ENCODE results near the gene MCCC1.
A peak's percentile ranks its signal among the peaks of the same experiment; 100 is the strongest.
"Not testable (repeated sequence)": the region's sequence is repeated elsewhere in the genome, so short reads cannot be mapped to it uniquely, and the experiment has no call there.

Gene MCCC1

DNA sequence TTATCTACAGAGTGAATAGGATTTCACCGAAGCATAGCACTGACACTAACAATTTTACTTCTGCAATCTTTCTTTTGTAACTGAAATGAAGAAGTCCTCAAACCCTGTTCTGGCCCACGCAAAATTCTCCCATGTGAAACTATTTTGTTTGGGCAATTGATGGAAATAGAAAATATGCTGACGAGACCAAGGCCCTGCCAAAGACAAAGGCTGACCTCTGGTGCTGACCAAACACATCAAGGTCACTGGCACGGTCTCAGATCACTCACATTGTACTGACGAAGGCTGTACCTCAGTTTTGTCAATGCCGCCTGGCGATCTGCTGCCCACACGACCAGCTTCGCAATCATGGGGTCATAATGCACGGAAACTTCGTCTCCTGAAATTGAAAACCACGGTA is 60.5 kb downstream of the MCCC1 start:
- DNase-seq, result no peak

DNA sequence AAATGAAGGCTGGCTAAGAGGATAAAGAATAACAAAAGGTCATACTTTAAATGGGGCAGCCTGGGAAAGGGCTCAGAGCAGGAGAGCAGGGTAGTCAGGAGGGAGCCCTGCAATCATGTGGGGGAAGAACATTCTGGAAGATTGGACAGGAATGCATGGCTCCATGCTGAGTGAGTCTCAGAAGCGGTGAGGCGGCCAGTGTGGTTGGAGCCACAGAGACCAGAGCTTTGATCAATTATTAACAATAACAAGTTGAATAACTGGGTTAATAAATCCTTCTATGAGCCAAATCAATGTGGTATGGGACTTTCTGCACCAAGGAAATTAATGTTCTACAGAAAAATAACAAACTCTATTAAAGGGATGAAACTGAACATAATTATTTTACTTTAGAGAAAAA is 61.1 kb downstream of the MCCC1 start:
- DNase-seq, result no peak

DNA sequence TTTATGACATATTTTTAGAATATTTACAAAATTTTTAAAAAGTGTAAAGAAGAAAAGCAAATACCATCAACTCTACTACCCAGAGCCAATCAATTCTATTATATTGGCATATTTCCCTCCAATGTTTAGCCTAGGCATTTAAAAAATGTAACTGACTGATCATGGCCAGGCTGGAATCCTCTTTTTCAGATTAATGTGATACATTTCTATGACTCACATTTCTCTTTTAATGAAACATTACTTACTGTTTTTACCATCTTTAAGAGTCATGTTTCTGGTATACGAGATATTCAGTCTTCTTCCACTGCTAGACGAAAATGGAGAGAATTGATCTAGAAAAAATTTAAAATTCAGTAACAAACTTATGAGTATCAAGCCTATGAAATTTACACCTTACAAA is 65.5 kb downstream of the MCCC1 start:
- no peak for DNase-seq

- DNase-seq, result no peak
Observed at GRCh38 chr3:183032880-183033555, 66.3 kb downstream of the MCCC1 start.

DNA sequence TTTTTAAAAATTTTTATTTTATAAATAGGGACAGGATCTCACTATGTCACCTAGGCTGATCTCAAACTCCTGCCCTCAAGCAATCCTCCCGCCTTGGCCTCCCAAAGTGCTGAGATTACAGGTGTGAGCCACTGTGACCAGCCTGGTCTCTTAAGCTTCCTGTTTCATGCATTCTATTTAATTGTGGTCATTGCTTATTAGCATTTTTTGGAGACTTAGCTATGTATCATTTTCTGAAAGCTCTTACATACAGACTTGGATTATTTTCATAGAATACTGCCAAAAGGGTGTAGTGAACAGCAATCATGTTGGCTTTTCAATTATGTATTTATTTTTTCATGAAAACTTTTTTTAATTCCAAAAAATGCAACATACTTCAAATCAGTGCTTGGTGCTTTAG is 67.5 kb downstream of the MCCC1 start:
- no peak for DNase-seq

- DNase-seq, result no peak
Observed at GRCh38 chr3:183028416-183028815, 70.9 kb downstream of the MCCC1 start.

DNA sequence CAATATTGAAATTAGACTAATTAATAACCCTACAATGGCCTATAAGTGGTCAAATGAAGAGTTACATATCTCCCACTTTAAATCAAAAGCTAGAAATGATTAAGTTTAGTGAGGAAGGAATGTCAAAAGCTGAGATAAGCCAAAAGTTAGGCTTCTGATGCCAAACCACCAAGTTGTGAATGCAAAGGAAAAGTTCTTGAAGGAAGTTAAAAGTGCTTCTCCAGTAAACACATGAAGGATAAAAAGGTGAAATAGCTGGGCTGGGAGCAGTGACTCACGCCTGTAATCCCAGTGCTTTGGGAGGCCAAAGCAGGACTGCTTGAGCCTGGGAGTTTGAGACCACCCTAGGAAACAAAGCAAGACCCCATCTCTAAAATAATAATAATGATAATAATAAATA is 72.0 kb downstream of the MCCC1 start:
- DNase-seq, result no peak

DNA sequence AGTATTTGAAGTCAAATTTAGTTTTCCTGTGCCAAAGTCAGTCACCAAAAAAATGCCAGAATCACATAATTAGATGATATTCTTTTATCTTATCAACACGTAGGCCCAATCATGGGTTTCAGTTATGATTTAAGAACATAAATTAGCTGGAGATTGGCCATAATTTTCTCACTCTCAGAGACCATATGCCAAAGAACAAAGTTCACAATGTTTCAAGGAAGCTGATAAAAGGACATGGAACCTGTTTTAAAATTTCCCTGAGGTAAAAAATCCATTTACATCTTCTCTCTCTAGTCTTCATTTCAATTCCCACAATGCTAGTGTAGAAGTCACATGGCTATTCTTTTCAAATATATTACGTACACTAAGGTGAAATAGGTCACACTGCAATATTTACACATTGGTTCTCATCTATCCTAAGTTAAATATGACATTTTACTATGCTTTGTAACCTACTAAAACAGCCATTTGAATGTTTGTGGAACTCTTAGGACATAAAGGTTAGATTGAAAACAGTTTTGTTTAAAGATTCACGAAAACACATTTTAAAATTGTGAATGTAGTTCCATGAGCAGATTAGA is 76.3 kb downstream of the MCCC1 start:
- DNase-seq, result no peak

DNA sequence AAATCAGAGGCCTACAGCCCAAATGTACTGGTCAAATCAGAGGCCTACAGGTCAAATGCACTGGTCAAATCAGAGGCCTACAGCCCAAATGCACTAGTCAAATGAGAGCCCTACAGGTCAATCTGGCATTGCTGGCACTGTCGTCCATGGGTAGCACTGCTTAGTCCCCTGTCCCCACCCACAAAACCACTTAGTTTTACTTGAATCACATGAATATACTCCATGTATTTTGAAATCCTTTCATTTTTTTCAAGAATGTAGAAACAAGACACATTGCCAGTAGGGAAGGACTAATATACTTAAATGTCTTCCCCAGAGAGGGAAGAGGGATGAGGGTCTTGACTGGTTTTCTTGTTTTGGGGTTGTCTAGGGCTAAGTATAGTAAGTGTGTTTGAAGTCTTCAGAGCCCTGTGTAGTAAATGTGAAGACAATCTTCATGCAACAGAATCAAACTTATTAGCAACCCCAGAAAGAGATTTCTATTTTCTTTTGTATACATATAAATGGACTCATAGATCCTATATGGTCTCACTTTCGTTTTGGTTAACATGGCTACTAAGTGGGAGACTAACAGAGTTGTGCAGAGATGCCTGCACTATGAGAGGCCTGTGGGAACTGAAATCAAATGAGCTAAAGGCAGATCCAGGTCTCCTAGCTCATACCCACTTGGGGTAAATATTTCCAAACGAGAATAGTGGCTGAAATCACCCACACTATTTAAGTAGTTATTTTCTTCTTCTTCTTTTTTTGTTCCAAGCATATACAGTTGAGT is 80.7 kb downstream of the MCCC1 start:
- DNase-seq, result no peak

- no peak for DNase-seq
Observed at GRCh38 chr3:183015185-183015584, 84.1 kb downstream of the MCCC1 start.

DNA sequence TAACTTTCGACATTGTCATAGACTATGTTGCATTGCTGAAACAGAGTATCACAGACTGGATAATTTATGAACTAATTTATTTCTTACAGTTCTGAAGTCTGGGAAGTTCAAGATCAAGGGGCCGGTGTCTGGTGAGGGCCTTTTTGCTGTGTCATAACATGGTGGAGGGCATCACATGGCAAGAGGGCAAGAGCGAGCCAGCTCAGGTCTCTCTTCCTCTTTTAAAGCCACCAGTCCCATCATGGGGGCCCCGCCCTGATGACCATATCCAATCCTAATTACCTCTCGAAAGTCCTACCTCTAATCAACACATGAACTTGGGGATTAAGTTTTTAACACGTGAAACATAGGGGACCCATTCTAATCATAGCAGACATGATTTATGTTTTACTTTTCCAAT is 85.4 kb downstream of the MCCC1 start:
- no peak for DNase-seq

DNA sequence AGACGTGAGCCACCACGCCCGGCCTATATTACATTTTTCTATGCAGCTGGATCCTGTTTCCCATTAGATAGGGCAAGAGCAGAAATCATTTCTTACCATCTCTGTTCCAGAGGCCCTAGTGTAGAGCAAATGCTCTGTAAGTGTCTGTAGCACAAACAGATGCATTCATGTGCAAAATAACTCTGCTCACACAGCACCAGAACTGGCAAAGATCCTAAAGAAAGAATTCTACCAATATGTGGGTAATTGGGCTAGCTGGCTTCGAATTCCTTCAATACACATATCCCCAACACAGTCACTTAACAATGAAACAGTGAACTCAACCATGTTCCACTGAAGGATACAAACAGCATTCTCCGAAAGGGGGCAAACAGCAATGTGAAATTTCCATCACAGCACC is 86.2 kb downstream of the MCCC1 start:
- no peak for DNase-seq

DNA sequence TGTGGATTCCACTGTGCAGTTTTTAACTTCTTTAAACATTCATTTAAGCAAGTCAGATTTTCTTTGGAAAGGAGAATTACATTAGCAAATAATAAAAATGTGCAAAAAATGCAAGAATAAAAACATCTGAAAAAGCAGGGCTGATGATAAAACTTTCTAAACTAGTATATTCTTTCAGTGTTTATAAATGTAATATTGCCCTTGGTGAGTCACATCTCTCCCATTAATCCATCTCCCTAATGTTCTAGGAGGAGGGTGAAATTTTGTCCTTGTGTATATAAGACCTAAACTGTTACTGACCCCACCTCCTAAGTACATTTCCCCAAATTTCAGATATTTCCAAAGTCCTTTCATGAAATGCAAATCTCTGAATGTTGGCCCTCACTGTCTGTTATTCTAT is 90.5 kb downstream of the MCCC1 start:
- DNase-seq, result no peak

DNA sequence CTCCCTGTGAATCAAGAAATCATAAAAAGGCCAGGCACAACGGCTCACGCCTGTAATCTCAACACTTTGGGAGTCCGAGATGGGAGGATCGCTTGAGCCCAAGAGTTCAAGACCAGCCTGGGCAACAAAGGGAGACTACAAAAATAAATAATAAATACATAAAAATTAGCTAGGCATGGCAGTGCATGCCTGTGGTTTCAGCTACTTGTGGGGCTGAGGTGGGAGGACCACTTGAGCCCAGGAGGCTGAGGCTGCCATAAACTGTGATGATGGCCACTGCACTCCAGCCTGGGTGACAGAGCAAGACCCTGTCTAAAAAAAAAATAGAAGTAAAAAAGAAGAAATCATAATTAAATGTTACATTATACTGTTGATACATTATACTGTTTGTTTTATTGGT is 91.0 kb downstream of the MCCC1 start:
- DNase-seq, result no peak

- no peak for DNase-seq
Observed at GRCh38 chr3:183006396-183007002, 92.8 kb downstream of the MCCC1 start.

DNA sequence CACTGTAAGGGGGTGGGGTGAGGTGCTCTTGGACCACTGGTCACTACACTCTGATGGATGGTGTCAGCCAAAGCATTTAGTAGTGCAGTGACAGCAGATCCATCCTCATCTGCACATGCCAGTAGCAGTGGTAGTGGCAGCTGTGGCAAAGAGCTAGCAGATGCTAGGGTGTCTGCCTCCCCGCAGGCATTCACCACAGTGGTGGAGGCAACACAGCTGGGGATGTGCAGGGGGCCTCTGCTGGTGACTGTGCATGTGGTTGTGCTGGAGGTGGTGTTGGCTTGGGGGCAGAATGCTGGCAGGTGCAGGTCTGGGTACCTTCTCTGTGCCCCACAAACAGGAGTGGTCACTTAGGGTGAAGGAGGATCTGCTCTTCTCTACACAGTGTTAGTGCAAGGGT is 99.5 kb downstream of the MCCC1 start:
- DNase-seq, result no peak

DNA sequence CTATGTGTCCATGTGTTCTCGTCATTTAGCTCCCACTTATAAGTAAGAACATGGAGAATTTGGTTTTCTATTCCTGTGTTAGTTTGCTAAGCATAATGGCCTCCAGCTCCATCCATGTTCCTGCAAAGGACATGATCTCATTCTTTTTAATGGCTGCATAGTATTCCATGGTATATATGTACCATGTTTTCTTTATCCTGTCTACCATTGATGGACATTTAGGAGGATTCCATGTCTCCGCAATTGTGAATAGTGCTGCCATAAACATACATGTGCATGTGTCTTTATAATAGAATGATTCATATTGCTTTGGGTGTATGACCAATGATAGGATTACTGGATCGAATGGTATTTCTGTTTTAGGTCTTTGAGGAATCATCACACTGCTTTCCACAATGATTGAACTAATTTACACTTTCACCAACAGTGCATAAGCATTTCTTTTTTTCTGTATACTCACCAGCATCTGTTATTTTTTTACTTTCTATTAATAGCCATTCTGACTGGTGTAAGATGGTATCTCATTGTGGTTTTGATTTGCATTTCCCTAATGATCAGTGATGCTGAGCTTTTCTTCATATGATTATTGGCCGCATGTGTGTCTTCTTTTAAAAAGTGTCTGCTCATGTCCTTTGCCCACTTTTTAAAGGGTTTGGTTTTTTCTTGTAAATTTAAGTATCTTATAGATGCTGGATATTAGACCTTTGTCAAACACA is 105.7 kb downstream of the MCCC1 start:
- not testable (repeated sequence) for DNase-seq

- DNase-seq, result no peak
Observed at GRCh38 chr3:182989566-182989965, 109.7 kb downstream of the MCCC1 start.

- no peak for DNase-seq
Observed at GRCh38 chr3:182986021-182986420, 113.3 kb downstream of the MCCC1 start.

GRCh38 chr3:182983876-182984275 is 115.4 kb downstream of the MCCC1 start:
- no peak for DNase-seq

- no peak for DNase-seq
Observed at GRCh38 chr3:182981038-182981380, 118.3 kb downstream of the MCCC1 start.

- DNase-seq, result peak; percentile 78
Observed at GRCh38 chr3:182980204-182981037, 118.9 kb downstream of the MCCC1 start, which contains the start of gene DCUN1D1. Gene DCUN1D1, minus strand, starts transcription at chr3:182980538. Its CDS starts 49 bp downstream, at chr3:182980489.
